Left lung (tissue), 10 donors: ENCODE data around the gene NFATC1. TPM values are rescaled to one million over a fixed set of nuclear protein-coding genes. Genes with fewer than 3 reads are reported as not detected.

Experiments used
- ATAC-seq: fragments of 200-7000 bp; cut with Tn5 transposase; one replicate; pipeline ENCODE4 v1.9.1; 2020; ENCODE audit warnings: moderate library complexity
- DNase-seq, 4 donors: peaks; one replicate each; pipeline ENCODE4 v3.0.0-alpha.2; 2013 to 2020
- H3K27ac ChIP-seq, 2 donors: fragments of 200-600 bp; sonication (generic) in 1 of 2; one replicate each; pipeline versions ENCODE4 v1.5.0 to v1.8.0; 2020 to 2021
- H3K27me3 ChIP-seq, 2 donors: fragments of 200-600 bp; sonication (generic) in 1 of 2; one replicate each; pipeline versions ENCODE4 v1.5.0 to v1.8.0; 2020 to 2021
- H3K36me3 ChIP-seq, 2 donors: fragments of 200-600 bp; sonication (generic) in 1 of 2; one replicate each; pipeline versions ENCODE4 v1.5.0 to v1.8.0; 2020 to 2021
- H3K4me1 ChIP-seq, 2 donors: fragments of 200-600 bp; one replicate each; pipeline ENCODE4 v1.8.0; 2021
- H3K4me3 ChIP-seq, 2 donors: fragments of 200-600 bp; sonication (generic) in 1 of 2; one replicate each; pipeline versions ENCODE4 v1.5.0 to v1.8.0; 2020 to 2021; ENCODE audit warnings: mild to moderate bottlenecking in 1 of 2
- H3K9me3 ChIP-seq, 2 donors: fragments of 200-600 bp; sonication (generic) in 1 of 2; one replicate each; pipeline versions ENCODE4 v1.5.0 to v1.8.0; 2020 to 2021
- CTCF ChIP-seq, 2 donors: fragments of 200-600 bp; sonication (generic) in 1 of 2; IDR thresholded peaks; one replicate each; pipeline versions ENCODE4 v1.5.0 to v1.8.0; 2021; ENCODE audit warnings: antibody characterized with exemption in 2 of 2
- intact Hi-C, 2 donors: fragments of 100-400 bp; cut with DNase I; formaldehyde crosslinking; loops; one replicate each; pipeline versions ENCODE4 v1.11.2 to v1.14.2; 2022
- polyA plus RNA-seq, 6 donors: library from polyadenylated mRNA; unstranded; fragments of 120-200 nt; gene quantifications; one replicate each; pipeline ENCODE4 v1.2.1, GENCODE V29; 2013; ENCODE audit not compliant: insufficient read length in 6 of 6
- total RNA-seq, 2 donors: library from RNA; stranded (reverse); fragmentation: NEBNext Ultra II Directional; extraction: Animal tissue kit (Norgen Biotek cat#: 25700); gene quantifications; one replicate each; pipeline ENCODE4 v1.2.1, GENCODE V29; 2021
- donor health status: DM: no; HTN: yes; CAD: no.
- donor health status: DM: no; HTN: no; CAD: no.

The NFATC1 gene
- total and polyA plus RNA-seq, 8 donors, result 6.5 to 17.1 (median 8.0) TPM

GRCh38 chr18:79379931-79380815 is 15.6 kb upstream of the NFATC1 start:
- DNase-seq, result peak in 1 of 4 donors; percentile 76
- no peaks in the 10 kb centered on the region for H3K27me3 ChIP-seq
- no peak overlapping the region for H3K4me3 ChIP-seq
- intact Hi-C loops, result loop anchor here (2.0 to 10.0 kb wide), 3 partner anchors 147 to 265 kb away; no protein-coding TSS in a partner anchor
- H3K27ac ChIP-seq, result no peak overlapping the region
- peaks cover 0 to 29% of the 10 kb centered on the region in 2 donors for H3K36me3 ChIP-seq
- TF ChIP-seq CTCF (IDR thresholded peaks at IDR 0.05), result no peak
- ATAC-seq, result no peak
- H3K4me1 ChIP-seq, result peaks cover 0 to 8% of the 10 kb centered on the region in 2 donors
- no peaks in the 10 kb centered on the region for H3K9me3 ChIP-seq

- H3K4me1 ChIP-seq, result peaks cover 0 to 8% of the 10 kb centered on the region in 2 donors
- ATAC-seq, result peak; percentile 66
- H3K27ac ChIP-seq, result no peak overlapping the region
- peaks cover 0 to 3% of the 10 kb centered on the region in 2 donors for H3K27me3 ChIP-seq
- no peaks in the 10 kb centered on the region for H3K9me3 ChIP-seq
- intact Hi-C loops, result loop anchor here (2.0 to 10.0 kb wide), 3 partner anchors 146 to 264 kb away; no protein-coding TSS in a partner anchor
- peaks cover 0 to 22% of the 10 kb centered on the region in 2 donors for H3K36me3 ChIP-seq
- peak; percentile 79 to 85 for TF ChIP-seq CTCF (IDR thresholded peaks at IDR 0.05)
- no peak overlapping the region for H3K4me3 ChIP-seq
- peak in 2 of 4 donors; percentile 64 to 84 for DNase-seq
Measured at GRCh38 chr18:79380816-79381806, 14.6 kb upstream of the NFATC1 start.

- Histone ChIP-seq H3K27ac (no peak overlapping the region), H3K36me3 (peaks cover 0 to 18% of the 10 kb centered on the region in 2 donors), H3K27me3 (peaks cover 0 to 10% of the 10 kb centered on the region in 2 donors), H3K9me3 (no peaks in the 10 kb centered on the region), H3K4me1 (peaks cover 0 to 8% of the 10 kb centered on the region in 2 donors), H3K4me3 (no peak overlapping the region)
- TF ChIP-seq CTCF (IDR thresholded peaks at IDR 0.05), result no peak
- no peak for DNase-seq
- no peak for ATAC-seq
- intact Hi-C loops, result loop anchor here (2.0 to 10.0 kb wide), 3 partner anchors 145 to 263 kb away; no protein-coding TSS in a partner anchor
Measured at GRCh38 chr18:79381811-79382311, 13.9 kb upstream of the NFATC1 start.

DNA sequence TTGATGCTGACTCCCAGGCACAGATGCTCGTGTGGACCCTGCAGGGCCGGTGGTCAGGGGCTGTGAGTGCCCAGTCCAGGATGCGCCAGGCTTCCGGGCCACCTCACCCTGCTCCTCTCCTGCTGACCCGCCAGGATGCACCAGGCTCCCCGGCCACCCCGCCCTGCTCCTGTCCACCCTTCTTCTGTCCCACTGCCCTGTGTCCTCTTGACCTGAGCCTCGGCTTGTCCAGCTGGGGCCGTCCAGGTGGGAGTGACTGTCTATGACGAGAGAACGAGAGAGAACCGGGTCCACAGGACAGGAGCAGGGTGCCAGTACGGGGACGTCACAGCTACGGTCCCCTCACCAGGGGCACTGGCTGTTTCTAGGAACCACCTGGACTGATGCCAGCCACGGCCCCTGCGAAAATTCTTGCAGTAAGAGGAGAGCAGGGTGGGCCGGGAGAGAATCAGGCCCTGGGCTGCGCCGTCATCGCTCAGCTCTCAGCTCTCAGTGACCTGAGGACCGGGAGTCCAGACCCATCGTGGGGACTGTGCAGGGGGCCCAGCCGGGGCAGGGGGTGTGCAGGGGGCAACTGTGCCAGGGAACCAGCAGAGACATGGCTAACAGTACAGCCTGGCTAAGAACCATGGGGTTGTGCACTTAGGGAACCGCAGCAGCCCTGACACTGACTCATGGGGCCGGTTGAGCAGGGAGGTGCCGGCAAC is 12.9 kb upstream of the NFATC1 start:
- intact Hi-C loops, result loop anchor here (5.0 to 10.0 kb wide), 2 partner anchors 144 to 262 kb away; no protein-coding TSS in a partner anchor
- Histone ChIP-seq H3K27me3 (peaks cover 0 to 19% of the 10 kb centered on the region in 2 donors), H3K9me3 (no peaks in the 10 kb centered on the region), H3K4me3 (no peak overlapping the region), H3K4me1 (peaks cover 0 to 8% of the 10 kb centered on the region in 2 donors), H3K27ac (no peak overlapping the region), H3K36me3 (peaks cover 0 to 8% of the 10 kb centered on the region in 2 donors)
- no peak for ATAC-seq
- DNase-seq, result peak in 1 of 4 donors; percentile 80
- no peak for TF ChIP-seq CTCF (IDR thresholded peaks at IDR 0.05)
